ENCODE measurements around the gene CHD9NB.
A peak's percentile ranks its signal among the peaks of the same experiment; 100 is the strongest.

CHD9NB gene

DNA sequence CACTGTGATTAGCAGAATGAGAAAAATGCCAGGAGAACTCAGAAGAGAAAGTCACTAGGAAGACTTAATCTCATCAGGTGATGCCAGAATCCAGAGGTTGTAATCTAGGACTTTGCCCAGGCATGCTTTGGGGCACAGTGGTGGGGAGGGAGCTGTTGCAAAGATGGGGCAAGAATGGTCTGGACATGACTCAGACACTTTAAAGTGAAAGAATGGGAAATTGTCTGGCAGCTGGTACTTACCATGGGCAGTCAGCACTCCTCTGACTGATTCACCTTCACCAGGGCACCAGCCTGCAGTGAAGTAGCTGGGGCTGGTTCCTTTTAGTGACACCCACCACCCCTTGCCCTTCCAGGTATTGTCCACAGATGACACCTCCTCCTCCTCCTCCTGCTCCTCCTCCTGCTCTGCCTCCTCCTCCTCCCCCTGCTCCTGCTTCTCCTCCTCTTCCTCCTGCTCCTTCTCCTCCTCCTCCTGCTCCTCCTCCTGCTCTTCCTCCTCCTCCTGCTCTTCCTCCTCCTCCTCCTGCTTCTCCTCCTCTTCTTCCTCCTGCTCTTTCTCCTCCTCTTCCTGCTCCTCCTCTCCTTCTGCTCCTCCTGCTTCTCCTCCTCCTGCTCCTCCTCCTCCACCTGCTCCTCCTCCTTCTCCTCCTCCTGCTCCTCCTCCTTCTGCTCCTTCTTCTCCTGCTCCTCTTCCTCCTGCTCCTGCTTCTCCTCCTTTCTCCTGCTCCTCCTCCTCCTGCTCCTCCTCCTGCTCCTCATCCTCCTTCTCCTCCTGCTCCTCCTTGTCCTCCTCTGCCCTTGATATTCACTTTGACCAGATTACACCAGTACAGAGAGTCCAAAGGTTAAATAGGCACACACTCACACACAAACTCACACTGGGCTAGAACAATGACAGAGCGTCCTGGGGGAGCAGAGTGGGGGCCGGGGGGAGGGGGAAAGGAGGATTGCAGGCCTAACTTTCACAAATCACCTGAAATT is at the start of gene CHD9NB:
CHD9NB (minus strand) TSS at position 379 of the 983 bp plus-strand sequence. CDS start 8,739 bp downstream, outside the sequence.
- DNase-seq, result no peak

DNA sequence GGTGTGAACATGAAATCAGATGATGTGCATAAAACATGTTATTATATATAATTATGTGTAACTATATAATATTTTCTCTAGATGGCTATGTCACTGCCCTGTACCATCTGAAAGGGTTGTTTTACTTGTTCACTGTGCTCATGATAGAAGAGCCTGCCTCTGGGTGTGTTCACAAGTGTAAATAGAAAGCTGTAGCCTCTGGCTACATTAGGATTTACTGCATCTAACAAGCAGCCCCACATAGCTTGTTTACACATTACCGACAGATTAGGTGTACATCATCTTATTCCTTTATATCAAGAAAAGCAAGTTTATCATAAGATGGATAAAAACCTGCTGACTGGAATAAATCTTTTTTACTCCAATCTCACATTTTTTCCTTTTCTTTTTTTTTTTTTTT is 48.2 kb upstream of the CHD9NB start:
- DNase-seq, result no peak

DNA sequence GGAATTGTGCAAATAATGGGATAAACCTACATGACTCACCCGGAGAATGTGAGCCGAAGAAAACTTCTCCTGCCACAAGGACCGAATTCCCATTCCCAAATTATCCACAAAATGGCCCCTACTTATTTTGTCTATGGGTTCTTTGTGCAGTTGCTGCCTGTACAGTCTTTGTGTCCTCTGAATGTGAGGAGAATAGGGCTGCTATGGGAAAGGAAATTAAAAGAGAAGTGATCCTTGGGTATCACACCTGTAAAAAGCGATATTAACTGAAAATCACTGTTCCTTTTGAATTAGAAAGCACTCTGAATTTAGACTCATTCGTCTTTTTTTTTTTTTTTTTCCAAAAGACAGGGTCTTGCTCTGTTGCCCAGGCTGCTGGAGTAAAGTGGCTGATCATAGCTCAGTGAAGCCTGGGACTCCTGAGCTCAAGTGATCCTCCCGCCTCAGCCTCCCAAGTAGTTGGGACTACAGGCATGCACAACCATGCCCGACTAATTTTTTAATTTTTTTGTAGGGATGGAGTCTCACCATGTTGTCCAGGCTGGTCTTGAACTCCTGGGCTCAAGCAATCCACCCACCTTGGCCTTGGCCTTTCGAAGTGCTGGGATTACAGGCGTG is 47.5 kb upstream of the CHD9NB start:
- DNase-seq, result no peak

DNA sequence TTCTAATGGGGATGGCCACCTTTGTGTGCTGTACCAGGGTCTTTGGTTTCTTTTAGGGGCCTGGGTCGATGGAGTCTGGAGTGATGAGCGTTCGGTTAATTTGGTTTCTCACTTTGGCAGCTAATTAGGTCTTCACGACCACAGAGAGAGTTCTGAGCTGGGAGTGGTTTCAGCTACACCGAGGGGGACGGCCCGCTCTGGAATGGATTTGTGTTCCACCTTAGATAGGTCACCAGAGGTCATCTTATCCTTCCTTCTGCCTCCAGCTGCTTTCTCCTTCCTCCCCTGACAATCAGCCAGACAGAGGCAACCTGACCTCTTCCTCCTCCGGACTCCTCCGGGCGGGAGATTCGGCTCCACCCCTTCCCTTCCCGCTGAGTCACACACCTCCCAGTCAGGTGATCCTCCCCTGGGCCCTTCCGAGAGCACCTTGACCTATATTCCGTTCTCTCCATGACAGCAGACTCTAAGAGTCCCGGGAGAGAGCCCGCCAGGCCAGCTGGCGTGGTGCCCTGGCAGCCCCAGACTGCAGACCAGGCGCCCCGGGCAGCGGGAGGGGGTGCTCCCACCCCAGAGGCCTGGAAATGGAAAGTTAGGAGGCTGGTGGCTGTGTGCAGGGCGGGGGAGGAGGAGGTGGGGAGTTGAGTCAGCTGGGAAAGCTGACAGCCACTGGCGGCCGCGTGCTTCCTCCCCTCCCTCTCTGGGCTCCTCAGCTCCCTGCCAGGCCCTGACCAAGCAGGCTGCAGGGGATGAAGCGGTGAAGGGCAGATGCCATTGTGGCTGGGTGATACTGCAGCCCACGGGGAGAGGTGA is 46.8 kb upstream of the CHD9NB start:
- peak; percentile 53 for DNase-seq

DNA sequence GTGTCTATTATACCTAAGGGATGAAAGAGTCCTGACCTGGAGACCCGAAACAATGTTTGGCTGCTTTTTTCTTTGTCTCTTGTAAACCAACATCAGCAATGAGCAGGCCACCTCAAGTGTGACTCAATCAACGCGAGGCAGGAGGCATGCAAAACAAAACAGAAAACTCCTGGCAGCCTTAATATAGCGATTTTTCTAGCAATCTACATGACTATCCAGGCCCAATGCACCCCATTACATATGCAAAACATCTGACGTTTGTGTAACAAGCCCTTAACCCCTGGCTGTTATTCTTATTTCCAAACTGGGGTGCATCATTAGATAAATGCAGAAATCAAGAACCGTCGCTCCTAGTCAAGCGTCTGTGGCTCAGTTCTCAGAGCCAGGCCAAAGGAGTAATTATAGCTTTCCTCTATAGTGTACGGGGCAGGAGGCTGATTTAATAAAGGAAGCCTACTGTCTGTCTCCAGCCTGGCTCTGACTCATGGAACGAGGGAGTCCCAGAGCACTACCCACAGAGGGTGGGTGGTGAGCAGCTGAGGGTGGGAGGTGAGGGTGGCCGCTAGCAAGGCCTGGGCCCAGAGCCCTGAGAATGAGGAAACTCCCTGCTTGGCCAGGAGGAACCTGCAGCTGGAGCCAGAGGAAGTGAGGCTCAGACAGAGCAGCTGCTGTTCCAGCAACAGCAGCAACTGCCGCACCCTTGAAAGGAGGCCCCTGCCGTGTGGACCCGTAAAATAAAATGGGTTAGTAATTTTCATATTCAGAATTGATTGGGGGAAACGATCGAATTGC is 46.0 kb upstream of the CHD9NB start:
- DNase-seq, result peak; percentile 53

DNA sequence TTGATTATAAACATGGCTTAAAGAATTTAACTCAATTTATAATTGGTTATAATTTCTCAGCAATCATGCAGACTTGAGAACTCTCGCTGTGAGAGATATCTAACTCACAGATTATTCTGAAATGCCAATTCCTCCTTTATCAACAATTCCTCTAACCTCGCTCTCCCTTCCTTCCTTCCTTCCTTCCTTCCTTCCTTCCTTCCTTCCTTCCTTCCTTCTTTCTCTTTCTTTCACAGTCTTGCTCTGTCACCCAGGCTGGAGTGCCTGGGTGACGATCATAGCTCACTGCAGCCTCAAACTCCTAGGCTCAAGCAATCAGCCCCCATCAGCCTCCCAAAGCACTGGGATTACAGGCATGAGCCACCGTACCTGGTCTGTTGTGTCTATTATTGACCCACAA is 44.5 kb upstream of the CHD9NB start:
- no peak for DNase-seq

DNA sequence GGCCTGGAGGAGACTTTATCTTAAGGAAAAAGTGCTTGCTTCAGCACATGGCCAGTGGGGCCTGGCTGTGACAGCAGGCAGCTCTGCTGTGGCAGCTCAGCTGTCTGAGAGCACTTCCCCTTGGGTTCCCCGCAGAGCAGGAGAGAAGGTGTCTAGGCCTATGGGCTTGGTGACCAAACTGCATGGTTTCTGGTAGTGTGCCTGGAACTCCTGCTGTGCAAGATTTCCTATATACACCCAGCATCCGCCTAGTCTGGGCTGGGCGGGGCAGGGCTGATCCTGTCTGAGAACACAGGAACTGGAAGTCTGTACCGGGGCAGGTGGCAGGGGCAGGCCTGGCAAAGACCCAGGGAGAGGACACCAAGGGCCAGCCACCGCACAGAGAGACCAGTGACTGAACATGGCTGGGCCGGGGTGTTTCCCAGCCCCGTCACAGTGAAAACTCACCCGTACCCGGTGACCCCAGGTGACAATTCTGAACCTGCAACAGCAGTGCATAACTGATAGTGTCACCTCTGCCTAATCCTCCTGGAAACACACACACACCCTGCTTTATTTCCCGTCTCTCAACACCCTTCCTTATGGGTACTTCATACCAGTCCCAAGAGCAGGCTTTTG is 41.4 kb upstream of the CHD9NB start:
- peak; percentile 24 for DNase-seq

DNA sequence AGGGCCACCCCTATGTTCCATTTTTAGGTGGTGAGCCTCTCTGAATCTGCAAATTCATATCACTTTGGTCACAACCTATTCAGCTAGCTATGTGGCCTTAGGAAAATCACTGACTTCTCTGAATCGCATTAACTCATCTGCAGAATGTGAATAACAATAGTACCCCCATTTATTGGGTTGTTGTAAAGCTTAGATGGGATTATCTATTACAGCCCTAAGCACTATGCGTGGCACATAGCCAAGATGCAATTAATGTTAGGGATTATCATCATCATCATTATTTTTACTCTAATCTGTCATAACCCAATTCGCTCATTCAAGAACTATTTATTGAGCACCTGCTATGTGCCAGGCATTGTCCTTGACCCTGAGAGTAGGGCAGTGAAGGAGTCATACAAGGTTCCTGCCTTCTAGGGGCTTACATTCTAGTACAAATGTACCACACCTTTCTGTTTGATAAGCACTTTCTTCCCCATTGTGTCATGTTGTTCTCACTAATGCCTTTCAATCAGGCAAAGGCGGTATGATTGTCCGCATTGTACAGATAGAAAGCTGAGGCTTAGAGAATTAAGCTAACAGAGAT is 40.6 kb upstream of the CHD9NB start:
- no peak for DNase-seq

DNA sequence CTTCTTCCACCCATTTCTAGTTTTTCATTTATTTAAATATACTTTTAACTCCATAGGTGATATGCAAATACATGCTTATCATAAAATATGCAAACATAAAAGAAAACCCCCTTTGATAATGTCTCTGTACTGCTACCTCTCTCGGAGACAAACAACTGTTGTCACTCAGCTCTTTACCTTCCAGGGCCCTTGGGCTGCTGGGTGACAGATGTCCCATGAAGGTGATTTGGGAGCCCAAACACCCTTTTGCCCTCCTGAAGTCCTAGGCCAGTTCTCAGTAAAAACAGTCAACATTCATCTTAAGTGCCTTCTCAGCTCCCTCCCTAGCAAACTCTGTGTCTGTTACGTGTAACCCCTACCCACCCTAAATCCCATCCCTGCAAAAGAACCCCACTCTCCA is 39.6 kb upstream of the CHD9NB start:
- no peak for DNase-seq

DNA sequence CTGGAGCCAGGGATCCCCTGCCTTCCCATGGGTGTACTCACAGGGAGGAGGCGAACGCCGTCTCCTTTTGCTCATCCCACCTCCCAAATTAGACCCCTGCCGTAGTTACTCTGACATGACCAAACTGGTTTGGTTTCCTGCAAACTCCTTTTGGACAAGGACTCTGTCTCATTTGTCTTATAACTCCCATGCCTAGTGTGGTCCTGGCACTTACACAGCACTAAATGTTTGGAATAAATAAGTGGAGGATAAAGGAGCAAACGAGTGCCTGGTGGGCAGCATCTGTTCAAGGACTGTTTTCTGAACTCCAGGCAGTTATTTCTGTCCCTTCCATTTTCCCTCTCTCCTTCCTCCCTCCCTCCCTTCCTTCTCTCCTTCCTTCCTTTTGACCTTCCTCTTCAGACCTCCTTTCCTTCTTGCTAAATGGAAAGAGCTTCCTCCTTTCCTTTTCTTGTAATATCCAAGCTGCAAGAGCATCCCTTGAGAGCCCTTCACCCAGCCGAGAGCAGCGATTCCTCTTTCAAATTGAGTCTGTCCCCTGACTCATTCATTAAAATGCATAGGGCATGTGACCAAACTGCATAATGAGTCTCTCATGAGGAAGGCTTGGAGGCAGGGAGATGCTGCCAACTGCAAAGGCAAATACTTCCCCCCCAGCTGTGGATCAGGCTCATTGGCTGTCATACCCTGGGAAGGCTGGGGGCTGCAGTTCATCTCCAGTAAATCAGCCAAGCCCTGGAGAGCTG is 38.9 kb upstream of the CHD9NB start:
- DNase-seq, result peak; percentile 11

DNA sequence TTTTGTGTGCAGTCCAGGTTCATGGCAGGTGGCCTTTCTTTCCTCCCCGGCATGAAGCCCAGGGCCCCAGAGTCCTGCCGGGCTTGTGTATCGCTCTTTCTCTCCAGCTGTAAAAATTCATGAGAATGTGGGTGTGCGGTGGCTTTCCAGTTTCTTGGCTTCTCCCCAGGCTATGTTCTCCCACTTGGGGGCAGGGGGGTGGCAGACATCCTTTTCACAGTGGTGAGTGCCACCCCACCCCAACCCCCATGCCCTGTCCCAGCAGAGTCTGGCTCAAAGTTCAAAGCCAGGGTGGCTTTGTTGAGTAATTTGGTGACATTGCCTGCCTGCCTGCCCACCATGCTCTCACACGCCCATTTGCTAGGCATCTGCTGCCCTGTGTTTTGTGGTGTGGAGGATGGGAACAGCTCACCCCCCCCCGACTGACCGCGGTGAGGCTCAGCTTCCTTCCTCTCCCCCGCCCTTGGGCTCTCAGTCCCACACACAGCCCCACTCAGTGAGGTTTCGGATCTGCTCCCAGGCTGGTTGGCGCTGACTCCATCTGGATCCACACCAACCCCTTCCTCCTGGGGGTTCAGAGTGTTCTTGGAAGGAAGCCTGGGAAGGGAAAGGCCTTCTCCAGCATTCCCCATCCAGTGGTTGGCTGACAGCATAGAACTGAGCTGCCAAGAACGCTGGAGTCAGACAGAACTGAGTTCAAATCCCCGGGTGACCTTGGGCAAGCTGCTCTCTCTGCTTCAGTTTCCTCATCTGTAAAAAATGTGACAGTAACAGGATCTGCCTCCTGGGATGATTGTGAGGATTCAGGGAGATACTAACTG is 38.1 kb upstream of the CHD9NB start:
- no peak for DNase-seq

DNA sequence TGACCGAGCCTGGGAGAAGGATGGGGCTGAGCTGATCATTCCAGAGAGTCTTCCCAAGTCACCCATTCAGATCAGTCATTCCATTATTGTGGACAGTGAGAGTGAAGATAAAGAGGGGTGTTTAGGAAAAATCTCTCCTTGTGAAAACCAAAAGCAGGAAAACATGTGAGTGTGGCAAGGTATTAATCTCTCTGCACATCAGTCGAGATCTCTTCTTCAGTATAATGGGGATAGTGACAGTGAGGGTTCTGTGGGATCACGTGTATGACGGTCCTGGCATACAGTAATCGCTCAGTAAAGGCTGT is 37.5 kb upstream of the CHD9NB start:
- no peak for DNase-seq

DNA sequence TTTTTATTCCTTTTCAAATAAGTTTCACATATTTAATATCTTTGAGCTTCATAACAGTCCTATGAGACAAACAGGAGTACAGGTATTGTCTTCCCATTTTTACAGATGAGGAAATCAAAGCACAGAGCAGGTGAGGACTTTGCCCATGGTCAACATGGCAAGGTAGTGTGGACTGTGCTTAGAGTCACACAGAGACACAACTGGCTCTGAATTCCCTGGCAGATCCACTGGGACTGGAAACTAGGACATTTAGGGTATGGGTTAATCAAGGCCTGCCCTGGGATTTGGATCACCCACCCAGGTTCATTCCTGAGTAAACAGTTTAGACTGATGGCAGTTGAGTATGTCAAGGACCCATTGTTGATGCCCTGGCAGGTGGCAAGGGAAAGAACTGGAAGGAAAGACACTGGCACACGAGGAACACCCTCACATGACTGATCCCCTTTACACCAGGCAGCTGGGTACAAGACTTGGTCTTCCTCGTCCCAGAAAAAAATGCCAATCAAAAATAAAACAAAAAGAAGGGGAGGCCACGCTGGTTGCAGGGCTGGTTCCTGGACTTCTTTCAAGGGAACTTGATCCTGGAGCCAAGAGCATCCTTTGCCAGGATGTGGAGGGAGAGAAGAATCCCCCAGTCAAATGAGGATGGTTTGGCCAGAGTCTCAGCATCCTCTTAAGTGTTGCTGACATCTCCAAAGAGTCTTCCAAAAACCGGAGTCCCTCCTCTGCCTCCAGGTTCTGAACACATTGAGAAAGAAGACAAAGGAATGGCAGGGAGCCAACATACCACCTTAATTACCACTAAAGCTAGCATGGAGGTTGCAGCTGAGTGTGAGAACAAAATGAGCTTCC is 37.0 kb upstream of the CHD9NB start:
- no peak for DNase-seq

DNA sequence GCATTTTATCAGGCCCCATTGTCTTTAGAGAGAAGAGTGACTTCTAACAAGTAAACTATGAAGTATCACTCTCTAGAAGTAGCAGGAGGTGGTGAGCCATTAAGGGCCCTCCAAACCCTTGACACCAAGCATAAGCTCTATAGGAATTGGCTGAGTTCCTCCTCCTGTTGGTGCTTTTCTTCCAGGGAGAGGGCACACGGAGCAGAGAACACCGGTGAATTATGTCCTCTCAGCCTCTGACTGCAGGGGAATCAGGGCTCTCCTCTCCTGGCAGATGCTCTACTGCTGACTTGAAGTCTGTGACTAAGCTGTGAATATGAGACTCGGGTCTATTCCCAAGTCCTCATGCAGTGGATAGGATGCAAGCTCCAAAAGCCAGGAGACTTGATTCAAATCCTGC is 34.4 kb upstream of the CHD9NB start:
- DNase-seq, result no peak

DNA sequence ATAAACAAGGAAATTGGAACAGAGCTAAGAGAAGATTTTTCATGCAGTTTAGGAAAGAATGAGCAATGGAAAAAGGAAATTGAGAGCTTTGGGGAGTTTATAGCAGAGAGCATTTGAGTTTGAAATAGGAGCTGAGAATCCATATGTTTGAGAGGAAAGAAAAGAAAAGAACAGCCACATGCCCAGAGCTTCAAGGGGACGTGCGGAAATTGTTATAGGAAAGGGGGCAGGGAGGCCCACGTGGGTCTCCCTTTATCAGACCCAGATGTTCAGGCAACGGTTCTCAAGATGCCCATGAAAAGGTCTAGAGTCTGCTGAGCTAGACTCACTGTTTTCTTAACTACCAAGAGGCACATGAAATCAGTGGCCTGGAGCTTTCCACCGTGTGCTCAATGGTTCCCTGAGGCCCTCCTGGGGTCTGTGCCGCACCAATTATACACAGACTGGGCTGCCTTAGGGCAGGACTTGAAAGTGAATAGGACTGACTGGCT is 33.3 kb upstream of the CHD9NB start:
- no peak for DNase-seq

DNA sequence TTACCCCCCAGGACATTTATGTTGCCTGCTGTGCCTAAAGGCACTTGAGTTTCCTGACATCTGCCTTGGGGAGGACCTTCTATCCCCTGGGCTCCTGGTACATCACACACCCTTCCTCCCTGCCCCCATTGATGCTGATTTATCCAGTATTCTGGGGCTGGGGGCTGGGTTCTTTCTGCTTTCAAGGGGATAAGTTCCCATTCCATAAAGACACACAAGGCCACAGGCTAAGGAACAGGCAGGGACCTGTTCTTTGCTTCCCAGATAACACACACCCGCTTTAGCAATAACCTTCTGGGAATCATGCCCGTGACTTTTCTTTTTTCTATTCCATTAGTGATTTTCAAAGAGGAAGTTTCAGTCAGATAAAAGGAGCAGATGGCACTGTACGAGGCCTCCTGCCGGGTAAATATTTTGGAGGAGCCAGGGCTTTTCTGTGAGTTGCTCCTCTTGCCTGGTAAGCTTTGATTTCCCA is 32.7 kb upstream of the CHD9NB start:
- DNase-seq, result no peak

DNA sequence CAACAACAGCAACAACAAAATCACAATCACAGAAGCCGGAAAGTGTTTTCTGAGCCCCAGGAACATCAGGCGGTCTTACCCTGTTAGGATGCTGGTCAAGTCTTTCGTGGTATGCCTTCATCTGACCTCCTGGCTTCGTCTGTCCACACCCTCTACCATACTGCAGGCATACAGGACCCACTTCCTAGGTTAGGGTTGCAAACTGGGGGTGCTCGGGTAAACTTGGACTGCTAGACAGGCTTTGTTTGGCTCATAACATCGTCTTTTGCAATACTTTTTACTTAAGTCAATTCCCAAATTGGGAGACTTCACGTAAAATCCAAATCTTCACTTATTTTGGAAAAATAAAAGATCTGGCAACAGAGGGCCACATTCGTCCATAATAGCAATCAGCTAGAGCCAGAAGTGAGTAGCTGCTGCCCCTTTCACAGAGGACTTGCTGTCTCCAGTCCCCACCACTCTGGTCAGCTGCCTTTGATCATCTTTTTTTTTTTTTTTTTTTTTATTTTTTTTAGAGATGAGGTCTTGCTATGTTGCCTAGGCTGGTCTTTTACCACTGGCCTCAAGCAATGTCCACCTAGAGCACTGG is 32.1 kb upstream of the CHD9NB start:
- DNase-seq, result no peak

DNA sequence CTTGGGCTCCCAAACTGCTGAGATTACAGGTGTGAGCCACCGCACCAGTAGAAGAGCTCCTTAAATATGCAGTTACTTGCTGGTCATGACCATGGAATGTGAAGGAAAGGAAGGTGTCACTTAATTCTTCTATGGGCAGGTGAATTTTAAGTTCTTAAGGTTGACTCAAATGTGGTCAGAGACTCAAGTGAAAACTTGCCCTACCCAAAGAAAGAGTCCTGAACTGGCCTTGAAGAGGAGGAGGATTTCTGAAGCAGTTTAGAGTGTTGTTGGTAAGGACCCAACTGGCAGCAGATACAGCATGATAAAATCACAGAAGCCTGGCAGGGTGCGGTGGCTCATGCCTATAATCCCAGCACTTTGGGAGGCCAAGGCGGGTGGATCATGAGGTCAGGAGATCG is 31.4 kb upstream of the CHD9NB start:
- no peak for DNase-seq

DNA sequence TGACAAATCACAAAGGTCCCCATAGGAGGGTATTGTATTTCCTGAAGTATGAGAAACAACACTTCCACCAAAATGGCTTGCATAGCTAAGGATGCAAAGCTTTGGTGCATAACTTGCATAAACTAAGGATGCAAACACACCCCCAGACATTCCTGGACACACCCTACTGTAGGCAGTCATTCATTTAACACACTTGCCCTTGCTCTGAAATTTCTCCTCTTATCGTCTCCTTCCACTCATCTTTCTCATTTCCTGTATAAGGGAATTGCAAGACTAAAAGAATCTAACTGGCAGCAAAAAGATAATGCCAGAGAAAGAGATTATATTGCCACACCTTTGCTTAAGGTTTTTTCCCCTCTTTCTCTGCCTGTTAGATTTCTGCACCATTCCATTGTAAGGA is 30.4 kb upstream of the CHD9NB start:
- no peak for DNase-seq

Measured in CD4-positive, alpha-beta T cell treated with Interleukin-12 subunit alpha and Interleukin-12 subunit beta, for 1 hour (primary cell).